HG02970 (cell line): ENCODE measurements around the gene SH3RF3.

Source experiments
- ATAC-seq: cut with Tn5 transposase; IDR thresholded peaks from one replicate; pipeline ENCODE4 v1.9.1; 2021; ENCODE audit warnings: mild to moderate bottlenecking, moderate library complexity, moderate number of reproducible peaks; ENCODE audit not compliant: unreplicated experiment, low FRiP score

Gene SH3RF3

DNA sequence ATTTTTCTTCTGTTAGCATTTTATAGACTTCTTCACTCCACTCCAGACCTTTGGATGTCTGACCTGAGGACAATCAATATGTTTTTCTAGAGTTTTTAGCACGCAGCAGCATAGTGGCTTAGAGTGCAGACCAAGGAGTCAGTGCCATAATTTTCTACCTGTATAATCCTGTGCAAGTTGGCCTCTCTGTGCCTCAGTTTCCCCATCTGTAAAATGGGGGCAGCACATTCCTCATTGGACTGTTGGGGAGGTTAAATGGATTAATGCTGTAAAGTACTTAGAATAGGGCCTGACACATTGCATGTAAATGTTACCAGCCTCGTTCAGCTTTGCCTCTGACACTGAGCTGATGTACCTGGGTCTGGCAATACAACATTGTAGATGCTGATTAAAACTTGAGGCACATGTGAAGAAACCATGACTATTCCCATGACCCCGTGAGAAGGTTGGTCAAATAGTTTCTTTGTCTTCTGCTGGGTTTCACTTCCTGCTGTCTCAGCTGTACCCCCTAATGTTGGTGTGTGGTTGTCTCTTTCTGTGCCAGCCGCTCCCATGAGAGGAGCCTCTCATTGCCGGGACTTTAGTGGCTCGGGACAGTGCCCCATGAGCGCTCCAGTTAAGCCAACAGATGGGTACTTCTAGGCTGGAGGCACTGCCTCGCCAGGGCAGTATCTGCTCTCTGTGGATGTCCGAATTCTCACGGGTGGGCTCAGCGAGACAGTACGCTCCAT is 125.3 kb downstream of the SH3RF3 start:
- ATAC-seq = no peak

DNA sequence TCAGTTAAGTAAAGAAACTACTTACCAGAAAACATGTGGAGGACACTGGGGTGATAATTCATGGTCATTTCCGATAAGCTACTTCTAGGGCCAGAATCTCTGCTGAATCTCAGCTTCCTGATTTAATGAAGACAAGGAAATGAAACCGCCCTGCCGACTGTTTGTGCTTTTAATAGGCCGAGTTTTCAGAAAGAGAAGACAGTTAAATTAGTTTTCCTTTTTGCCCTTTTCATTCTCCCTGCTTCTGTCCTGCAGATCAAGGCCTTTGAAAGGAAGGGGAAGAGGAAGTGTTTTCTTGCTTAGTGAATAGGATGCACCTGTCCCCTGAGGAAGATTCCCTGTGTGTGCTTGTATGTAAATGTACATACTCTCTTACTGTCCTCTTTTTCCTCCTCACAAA is 126.6 kb downstream of the SH3RF3 start:
- no peak for ATAC-seq

DNA sequence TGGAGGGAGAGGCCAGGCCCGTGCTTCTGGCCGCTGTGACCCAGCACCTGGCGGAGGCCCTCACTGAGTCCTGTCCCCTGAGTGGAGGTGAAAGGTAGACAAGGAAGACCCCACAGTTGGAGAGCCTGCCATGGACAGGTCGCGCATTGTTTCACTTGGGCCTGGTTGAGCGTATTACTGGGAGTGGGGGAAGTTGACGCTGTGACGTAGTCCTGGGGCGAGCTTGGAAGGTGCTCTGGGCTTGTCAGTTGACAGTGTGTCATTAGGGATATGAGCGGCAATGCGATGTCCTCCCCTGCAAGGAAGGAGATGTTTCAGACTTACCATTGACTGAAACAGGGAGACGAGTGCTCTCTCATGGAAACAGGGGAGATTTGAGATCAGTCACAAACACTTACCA is 127.1 kb downstream of the SH3RF3 start:
- no peak for ATAC-seq

DNA sequence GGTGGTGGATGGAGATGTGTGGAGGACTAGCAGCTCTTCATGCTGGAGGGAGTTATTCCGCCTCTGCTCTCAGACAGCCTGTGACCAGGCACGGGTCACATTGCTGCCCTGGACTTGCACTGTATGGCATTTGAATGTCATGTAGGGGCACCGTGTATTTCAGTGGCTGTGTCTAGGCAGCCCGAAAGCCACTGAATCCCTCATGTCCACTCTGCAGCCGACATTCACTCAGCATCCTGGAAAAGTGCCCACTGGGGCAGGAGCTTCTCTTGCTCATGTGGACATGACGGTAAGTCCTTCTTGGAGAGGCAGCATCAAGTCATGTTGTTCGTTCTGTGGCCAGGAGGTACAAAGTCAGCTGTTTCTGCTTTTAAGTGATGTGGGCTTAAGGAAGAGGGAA is 127.9 kb downstream of the SH3RF3 start:
- no peak for ATAC-seq

DNA sequence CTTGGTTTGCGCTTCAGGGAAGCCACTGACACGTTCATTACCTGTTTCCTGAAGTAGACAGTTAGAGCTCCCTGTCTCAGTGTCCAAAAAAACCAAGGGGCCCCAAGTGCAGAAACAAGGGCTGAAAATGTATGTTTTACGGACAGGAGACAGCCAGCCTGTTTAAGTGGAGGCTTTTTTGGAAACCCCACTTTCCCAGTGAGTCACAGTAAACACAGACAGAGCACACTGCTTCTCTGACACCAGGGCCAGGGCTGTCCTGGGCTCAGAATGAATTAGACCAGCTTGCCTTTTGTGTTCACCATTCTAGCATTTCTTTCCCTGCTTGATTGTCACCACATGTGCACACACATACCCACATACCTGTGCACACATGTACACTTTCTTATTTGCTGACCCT is 128.6 kb downstream of the SH3RF3 start:
- ATAC-seq = no peak

DNA sequence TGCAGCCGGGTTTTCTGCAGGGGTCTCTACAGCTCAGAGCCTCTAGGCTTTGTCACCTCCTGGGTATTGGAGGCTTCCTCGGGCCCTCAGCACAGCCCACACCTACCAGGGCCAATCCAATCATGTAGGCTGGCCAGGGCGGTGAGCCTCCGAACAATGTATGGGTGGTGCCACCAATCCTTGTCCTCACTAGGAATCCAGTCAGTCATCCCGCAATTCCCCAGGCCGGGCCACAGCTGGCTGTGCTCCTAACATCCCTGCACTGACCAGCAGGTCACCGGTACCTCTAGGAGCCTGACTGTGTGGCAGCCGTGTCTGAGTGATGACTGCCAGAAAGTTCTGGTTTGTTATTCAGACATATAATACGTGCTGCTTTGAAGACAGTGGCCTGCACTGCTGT is 129.4 kb downstream of the SH3RF3 start:
- ATAC-seq = no peak

DNA sequence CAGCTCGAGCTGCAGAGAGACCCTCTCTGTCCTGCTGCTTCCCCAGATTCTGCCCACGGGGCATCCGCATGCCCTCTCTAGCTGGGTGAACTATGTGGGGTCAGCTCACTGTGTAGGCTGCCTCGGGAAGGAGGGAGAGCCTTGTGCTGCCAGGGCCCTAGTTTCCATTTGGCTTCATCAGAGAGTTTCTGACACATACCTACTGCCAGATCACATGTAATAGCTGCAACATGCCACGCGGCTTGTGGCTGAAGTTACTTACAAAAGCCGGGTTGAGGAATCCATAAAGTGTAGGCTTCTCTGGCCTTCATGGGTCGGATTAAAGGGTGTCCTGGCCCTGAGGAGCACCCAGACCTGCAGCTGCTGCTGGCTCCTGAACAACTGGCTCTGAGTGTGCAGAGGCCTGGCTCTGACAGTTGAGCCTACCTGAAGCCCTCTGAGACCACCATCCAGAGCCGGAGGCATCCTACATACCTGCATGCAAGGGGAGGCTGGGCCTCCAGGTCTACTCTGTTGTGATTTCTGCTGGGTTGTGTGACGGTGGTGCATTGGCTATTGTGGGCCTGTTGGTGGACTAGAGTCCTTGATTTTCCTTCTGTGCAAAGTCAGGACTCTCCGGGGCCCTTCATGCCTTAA is 130.0 kb downstream of the SH3RF3 start:
- ATAC-seq = no peak

DNA sequence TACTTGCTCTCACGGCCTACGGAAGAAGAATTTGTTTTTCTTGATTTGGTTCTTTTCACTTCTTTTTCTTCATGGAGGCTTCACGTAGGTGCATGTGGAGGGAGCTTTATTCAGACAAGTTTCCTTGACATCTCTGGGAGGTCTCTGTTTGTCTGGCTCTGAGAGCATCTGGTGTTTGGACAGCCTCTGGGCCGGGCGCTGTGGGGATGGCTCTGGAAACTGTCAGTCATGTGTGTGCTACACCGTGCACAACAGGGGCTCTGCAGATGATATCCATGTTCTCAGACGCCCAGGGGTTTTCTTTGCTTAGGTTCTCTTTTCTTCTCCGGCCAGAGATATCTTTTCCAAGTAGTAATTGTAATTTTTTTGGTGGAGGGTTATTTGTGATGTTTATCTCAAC is 130.7 kb downstream of the SH3RF3 start:
- no peak for ATAC-seq

DNA sequence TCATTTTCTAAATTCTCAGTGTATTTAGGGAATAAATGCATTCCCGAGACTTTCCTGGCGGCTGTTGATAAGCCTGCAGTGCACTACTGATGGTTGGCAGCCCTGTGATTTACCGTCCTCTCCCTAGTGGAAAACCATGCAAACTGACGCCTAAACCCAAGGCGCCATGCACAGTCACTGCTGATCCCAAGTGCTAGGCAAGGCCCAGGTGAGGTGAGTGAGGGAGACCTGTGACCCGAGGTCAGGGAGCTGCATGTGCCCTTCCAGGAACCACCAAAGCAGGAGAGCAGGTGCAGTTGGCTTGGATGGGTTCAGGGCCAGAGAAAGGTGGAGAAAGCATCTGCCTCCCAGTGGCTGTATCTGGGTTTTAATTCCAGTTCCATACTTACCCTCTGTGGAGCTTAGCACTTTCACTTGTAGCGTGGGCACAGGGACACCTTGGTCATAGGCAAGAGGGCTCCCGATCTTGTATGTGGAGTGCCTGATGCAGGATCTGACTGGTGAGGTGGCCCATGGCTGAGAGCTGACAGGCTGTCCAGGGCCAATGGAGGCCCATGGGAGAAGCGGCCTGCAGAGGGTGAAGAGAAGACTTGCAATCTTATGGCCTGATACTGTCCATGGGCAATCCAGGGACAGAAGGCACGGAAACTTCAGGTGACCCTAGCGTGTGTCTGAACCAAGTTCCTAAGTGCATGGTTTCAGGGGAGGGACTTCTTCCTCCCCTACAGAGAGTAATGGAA is 131.3 kb downstream of the SH3RF3 start:
- ATAC-seq = no peak

DNA sequence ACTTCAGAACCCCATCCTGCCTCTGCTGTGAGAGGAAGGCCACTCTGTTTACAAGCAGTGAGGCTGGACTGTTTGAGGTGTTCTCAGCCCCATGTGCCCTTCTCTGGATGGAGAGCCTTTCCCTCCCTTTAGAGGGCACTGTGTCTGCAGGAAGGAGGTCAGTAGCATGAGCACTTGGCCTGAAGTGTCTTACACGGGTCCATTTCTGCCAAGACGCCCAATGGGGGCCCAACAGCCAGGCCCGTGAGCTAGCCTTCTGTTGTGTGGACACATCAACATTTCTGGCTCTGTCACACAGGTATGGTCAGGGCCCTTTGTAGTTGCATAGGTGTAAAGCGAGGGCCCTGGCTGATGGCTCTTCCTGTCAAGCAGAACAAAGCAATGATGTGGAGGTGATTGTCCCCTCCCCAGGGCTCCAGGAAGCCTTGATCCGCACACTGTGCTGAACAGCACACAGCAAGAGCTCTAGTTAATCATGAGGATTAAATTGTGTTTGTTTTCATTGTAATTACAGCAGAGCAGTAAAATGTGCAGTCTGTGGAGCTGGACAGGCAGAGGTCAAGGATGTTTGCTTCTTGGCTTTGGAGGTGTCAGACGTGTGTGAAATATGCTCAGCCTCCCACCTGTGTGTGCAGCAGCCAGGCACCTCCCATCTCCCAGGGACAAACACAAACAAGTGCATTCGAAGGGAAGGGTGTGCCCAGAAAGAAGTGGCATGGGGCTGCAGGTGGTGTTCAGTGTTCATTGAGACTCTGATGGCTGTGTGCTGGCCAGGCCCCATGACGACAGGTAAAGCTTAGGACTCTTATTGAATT is 132.1 kb downstream of the SH3RF3 start:
- no peak for ATAC-seq

DNA sequence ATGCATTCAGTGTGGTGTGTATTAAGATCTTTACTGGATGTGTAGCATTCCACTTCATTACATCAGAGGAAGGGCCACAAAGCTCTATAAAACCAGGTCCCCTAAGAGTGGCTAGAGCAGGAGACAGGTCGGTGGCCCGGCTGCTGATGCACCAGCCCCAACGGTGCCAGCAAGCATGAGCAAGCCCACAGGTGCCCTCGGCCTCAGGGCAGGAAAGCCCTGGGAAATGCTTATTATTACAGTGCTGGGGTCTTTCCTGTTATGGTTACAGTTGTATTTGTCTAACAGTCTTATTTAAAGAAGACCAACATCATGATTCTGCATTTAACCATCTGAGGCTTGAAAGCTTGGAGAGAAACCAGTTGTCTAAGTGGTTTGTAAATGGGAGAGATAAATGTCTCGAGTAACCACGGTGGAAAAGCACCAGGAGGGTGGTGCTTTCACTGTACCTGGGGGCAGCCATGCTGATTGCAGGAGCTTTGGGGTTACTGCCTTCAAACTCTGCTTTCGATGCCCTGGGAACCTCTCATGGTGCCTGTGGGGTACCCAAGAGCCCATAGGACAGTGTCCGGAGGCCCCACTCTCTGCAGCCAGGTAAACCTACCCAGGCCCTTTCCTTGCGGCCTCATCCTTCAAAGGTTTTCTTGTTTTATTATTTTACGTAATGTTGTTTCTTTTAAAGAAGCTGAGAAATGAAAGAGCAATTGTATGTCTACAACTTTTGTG is 133.1 kb downstream of the SH3RF3 start:
- ATAC-seq = no peak

DNA sequence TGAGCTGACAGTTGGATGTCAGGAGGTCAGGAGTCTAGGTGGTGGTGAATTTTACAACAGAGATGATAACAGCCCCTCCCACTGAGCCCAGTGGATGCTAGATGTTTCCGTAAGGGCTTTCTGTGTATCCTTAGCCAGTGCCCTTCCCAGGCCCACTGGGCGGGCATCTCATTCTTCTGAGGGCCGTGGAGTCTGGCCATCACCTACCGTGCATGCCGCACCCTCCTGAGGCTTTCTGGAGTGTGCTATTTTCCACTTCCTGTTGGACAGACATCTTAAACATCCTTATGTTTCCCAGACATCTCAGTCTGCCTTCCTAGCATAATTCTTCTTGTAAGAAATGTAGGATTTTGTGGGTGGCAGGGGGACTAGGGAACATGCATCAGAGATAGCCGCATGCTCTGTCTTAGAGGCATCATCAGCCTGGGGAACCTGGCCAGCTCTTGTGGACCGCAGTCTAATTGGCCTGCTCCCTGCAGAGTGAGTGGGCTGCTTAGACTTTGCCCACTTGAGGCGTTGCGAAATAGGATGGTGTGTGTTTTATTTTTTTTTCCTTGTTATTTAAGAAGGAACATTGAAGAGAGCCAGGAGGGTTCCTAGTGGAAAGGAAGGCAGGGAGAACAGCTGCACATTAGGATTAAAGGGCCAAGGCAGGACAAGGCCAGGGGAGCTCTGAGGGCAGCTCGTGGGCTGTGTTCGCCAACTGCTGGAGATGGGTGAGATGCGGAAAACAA is 135.8 kb downstream of the SH3RF3 start:
- ATAC-seq = no peak

DNA sequence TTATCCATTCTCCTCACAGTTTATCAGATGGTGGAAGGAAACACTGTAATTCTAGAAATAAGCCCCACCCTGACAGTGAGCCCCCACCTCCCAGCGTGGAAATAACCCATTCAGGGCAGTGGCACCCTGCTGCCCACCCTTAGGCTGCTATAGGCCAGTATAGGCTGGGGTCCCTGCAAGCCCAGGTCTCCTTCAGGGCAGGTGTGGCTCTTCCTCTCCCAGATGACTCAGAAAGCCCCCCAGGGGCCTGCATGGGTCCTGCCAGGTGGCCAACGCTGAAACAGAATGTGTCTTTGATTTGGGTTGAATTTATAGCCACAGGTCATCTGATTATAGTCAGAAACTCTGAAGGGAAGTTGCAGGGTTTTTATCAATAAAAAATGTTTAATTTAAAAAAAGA is 136.4 kb downstream of the SH3RF3 start:
- ATAC-seq = no peak

DNA sequence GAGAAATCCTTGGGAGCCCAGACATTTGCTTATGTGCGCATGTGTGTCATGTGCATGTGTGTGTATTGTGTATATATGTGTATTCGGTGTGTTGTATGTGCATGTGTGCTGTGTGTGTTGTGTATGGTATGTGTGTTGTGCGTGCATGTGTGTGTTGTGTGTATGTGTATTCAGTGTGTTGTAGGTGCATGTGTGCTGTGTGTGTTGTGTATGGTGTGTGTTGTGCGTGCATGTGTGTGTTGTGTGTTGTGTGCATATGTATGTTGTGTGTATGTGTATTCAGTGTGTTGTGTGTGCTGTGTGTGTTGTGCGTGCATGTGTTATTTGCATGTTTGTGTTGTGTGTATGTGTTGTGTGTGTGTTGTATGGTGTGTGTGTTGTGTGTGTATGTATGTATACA is 136.9 kb downstream of the SH3RF3 start:
- ATAC-seq = no peak

DNA sequence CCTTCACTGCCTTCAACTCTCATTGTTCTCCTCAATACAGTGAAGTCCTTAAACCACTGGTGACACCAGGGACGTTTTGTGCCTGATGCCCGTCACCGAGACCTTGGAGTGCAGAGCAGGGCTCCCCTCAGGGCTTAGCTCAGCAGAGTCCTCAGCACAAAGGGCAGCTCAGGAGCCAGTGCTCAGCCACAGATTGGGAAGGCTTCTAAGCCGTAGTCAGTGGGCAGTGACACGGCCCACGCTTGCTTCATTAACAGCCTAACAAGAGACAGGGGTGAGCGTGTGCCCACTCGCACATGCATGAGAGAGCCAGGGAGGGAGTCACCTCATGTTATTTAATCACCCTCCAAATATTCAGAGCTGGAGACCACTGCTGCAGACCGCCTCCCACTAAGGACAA is 137.5 kb downstream of the SH3RF3 start:
- ATAC-seq = no peak

DNA sequence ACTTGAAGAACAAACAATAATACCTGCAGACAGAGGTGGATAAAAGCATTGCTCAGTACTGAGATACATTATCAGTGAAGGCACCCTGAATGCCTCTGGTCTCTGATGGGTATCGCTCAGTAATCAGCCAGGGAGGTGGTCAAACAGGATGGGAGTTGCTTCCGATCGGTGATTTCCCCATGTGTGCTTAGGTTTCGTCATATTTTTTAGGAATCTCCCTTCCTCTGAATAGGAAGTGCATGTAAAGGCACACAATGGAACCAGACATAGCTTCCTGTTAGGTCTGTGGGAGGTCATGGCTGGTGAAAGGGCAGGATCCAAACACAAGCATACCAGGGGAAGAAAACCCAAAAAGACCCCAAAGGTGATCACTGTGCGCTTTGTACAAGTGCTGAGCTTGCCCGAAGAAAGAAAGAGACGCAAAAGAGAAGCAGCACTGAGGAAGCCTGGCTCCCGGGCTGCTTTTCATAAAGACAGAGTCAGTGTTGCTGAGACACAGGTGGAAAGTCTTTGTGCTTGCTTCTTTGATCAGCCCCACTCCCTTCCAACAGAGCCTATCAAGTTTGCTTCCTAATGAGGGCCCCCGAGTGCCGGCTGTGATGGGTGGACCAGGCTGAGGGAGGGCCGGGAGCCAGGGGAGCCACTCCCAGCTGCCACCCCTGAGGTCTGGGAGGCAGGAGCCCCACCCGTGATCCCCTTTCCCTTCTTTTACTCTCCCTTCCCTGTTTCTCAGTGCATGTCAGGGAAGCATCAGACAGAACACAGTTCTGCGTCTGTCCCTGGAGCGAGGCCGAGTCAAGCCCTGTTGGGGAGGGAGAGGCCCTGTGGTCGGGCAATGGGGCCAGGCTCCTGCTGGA is 138.2 kb downstream of the SH3RF3 start:
- no peak for ATAC-seq

DNA sequence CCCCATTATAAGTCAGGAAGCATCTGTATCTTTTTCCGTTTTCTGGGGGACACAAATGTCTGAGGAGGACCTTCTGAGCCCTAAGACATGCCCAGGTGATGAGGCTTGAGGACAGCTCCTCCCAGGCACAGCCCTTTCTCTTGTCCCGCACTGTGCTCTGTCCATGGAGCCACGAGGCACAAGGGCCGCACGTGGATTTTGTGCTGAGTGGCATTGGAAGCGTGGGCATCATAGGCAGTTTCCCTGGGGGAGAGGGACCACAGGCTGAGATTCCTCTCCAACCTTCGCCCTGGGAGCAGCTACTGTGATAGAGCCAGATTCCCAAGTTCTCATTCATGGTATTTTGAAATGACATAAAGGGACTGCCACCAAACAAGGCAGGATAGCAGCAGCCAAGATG is 139.9 kb downstream of the SH3RF3 start:
- ATAC-seq = no peak

DNA sequence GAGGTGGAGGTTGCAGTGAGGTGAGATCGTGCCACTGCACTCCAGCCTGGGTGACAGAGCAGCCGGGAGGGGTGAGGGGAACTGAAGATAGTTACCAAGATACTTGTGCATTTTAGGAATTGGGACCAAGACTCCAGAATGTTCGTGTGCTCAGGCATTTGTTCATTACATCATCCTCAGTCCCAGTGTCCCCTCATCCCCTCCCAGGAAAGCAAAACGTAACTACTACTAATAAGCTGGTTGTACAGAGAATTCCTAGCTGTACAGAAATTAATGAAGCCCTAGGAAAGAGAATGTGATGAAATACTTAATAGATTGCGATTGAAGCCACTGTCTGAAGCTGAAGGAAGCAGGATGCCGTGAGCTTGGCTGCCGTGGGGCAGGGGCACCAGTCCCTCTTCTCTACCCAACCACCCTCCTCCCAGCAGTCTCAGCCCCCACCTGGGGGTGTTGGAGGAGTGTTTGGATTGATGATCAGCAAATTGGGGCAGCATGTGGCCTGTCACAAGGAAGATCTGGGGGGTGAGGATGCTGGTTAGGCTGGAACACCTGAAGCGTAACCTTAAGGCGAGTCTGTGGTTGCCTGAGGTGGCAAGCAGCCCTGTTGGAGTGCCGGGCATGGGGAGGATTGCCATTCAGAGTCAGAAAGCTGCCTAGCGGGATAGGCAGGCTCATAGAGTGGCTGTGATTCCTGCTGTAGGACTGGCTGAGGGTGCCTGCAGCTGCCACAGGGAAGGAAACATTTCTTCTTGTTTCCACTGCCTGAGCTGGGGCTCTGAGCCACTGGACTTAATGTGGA is 140.9 kb downstream of the SH3RF3 start:
- no peak for ATAC-seq
